ENCODE data around the gene HTR1D. TPM values are rescaled to one million over a fixed set of nuclear protein-coding genes. Genes with fewer than 3 reads are reported as not detected.

Gene HTR1D
- total RNA-seq, 1 donor from 2014 or later: 0.08 TPM

DNA sequence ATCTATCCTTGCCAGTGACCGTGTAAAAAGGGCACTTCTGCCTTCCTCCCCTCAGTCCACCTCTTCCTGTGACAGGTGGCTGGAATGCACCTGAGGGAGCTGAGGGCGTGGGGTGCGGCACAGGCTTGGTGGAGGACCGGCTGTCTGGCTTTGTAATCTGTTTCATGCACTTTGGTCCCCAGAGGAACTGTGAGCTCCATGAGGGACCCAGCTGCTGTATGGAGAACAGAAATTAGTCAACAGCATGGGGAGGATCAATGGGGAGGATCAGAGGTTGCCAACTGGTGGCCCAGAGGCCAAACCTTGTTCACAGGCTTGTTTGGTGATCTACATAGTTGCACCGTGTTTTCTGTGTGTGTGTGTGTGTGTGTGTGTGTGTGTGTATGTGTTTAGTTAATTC, 29.7 kb downstream of the HTR1D start:
- no peak overlapping the region for H3K4me3 ChIP-seq
- no peaks in the 10 kb centered on the region for H3K27me3 ChIP-seq (ENCODE audit: low read depth)
- H3K4me1 ChIP-seq: peaks cover 7% of the 10 kb centered on the region
- H3K27ac ChIP-seq (replicated peaks): no peak overlapping the region
- intact Hi-C loops (cut with micrococcal nuclease): no loop called here
- TF ChIP-seq, protein P1, sequence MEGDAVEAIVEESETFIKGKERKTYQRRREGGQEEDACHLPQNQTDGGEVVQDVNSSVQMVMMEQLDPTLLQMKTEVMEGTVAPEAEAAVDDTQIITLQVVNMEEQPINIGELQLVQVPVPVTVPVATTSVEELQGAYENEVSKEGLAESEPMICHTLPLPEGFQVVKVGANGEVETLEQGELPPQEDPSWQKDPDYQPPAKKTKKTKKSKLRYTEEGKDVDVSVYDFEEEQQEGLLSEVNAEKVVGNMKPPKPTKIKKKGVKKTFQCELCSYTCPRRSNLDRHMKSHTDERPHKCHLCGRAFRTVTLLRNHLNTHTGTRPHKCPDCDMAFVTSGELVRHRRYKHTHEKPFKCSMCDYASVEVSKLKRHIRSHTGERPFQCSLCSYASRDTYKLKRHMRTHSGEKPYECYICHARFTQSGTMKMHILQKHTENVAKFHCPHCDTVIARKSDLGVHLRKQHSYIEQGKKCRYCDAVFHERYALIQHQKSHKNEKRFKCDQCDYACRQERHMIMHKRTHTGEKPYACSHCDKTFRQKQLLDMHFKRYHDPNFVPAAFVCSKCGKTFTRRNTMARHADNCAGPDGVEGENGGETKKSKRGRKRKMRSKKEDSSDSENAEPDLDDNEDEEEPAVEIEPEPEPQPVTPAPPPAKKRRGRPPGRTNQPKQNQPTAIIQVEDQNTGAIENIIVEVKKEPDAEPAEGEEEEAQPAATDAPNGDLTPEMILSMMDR (IDR thresholded peaks at IDR 0.05; ENCODE audit: borderline replicate concordance): no peak
- H3K36me3 ChIP-seq: no peaks in the 10 kb centered on the region
- DNase-seq: no peak
- no peaks in the 10 kb centered on the region for H3K9me3 ChIP-seq (replicated peaks)

DNA sequence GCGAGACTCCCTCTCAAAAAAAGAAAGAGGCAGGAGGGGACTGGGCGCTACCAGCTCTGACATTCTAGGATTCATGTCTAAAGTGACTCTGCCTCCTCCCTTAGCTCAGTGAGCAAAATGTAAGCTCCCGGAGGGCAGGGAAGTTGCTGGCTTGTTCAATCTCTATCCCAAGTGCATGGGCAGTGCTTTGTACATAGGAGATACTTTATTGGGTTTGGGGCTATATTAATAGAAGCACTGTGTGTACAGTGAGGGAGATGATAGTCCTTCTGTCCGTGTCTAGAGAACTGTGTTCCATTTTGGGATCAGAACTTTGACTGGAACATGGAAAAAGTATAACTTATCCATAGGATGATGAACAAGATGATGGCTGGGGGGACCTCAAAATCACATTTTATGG, 31.9 kb downstream of the HTR1D start:
- H3K9me3 ChIP-seq (replicated peaks): no peaks in the 10 kb centered on the region
- intact Hi-C loops (cut with micrococcal nuclease): loop anchor here (2.0 kb wide), 1 partner anchor 87 kb away; no protein-coding TSS in a partner anchor
- TF ChIP-seq, protein P1 (IDR thresholded peaks at IDR 0.05; ENCODE audit: borderline replicate concordance): no peak
- H3K27ac ChIP-seq (replicated peaks): no peak overlapping the region
- no peaks in the 10 kb centered on the region for H3K27me3 ChIP-seq (ENCODE audit: low read depth)
- DNase-seq: no peak
- H3K4me3 ChIP-seq: no peak overlapping the region
- no peaks in the 10 kb centered on the region for H3K36me3 ChIP-seq
- H3K4me1 ChIP-seq: peaks cover 7% of the 10 kb centered on the region

DNA sequence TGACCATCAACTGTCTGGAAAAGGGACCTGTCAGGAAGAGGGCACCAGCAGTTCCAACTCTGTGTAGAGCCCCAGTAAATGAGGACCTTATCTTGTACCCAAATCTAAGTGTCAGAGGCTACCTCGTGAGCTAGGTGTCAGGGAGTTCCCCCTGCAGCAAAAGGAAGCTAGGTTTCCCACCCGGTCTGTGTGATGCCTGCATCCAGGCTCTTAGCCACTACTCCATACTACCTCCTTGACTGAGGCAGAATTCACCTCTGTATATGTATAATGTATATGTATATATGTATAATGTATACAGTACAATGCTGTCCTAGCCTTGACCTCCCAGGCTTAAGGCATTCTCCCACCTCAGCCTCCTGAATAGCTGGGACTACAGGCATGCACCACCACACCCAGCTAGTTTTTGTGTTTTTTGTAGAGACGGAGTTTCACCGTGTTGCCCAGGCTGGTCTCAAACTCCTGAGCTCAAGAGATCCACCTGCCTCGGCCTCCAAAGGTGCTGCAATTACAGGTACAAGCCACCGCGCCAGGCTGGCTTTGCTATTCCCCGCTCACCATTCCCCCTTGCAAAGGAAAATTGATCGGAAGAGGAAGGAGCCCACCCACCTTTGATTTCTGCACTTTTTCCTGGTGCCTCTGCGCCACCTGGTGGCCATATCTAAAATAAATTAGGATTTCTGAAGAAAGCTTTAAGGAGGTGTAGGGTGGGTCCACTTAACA, 32.9 kb downstream of the HTR1D start:
- Histone ChIP-seq H3K4me1 (peaks cover 7% of the 10 kb centered on the region), H3K4me3 (peak overlapping the region; percentile 57), H3K9me3 (replicated peaks) (no peaks in the 10 kb centered on the region), H3K36me3 (no peaks in the 10 kb centered on the region), H3K27ac (replicated peaks) (no peak overlapping the region), H3K27me3 (ENCODE audit: low read depth) (no peaks in the 10 kb centered on the region)
- no peak for DNase-seq
- intact Hi-C loops (cut with micrococcal nuclease): loop anchor here (2.0 kb wide), 1 partner anchor 86 kb away; no protein-coding TSS in a partner anchor
- TF ChIP-seq, protein P1 (IDR thresholded peaks at IDR 0.05; ENCODE audit: borderline replicate concordance): peak; percentile 78

DNA sequence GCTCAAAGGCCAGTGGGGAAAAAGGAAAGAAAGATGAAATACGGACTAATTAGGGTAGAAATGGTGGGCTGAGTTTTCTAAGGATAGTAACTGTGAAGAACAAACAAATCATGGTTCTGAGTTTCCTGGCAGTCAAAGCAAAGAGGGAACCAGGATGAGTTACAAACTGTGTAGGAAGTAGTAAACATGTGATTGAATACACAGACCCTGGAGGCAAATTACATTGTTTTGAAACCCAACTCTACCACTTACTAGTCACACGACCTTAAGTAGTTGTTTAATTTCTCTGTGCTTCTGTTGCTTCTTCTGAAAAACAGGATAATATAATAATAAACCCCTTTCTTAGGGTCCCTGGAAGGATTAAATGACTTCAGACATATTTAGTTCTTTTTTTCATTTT, 37.4 kb downstream of the HTR1D start:
- no peaks in the 10 kb centered on the region for H3K27me3 ChIP-seq (ENCODE audit: low read depth)

DNA sequence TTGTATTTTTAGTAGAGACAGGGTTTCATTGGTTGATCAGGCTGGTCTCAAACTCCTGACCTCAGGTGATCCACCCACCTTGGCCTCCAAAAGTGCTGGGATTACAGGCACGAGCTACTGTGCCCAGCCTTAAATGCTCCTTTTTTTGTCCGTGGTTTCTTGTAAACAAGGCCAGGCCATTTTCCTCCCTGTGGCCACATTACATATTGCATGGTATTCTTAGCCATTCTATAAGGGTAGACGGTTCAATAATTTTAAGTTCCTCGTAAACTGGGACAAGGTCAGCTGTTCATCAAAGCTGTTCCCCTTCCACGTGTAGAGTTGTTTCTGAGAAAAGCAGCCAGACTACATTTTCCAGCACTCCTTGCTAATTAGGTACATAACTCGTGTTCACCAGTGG, 38.4 kb downstream of the HTR1D start:
- H3K27ac ChIP-seq (replicated peaks): peak overlapping the region; percentile 97
- intact Hi-C loops (cut with micrococcal nuclease): no loop called here
- no peaks in the 10 kb centered on the region for H3K36me3 ChIP-seq
- DNase-seq: no peak
- no peaks in the 10 kb centered on the region for H3K27me3 ChIP-seq (ENCODE audit: low read depth)
- no peak overlapping the region for H3K4me3 ChIP-seq
- no peaks in the 10 kb centered on the region for H3K9me3 ChIP-seq (replicated peaks)
- TF ChIP-seq, protein P1 (IDR thresholded peaks at IDR 0.05; ENCODE audit: borderline replicate concordance): peak; percentile 28
- peaks cover 22% of the 10 kb centered on the region for H3K4me1 ChIP-seq

More for the DNA sequence above, 37.4 kb downstream of the HTR1D start:
- Histone ChIP-seq H3K36me3 (no peaks in the 10 kb centered on the region), H3K4me1 (peaks cover 28% of the 10 kb centered on the region), H3K4me3 (no peak overlapping the region), H3K27ac (replicated peaks) (no peak overlapping the region), H3K9me3 (replicated peaks) (no peaks in the 10 kb centered on the region)
- TF ChIP-seq, protein P1 (IDR thresholded peaks at IDR 0.05; ENCODE audit: borderline replicate concordance): no peak
- DNase-seq: no peak
- intact Hi-C loops (cut with micrococcal nuclease): no loop called here
